Endothelial cell of umbilical vein (primary cell): ENCODE results near the gene IKZF4. TPM values are rescaled to one million over a fixed set of nuclear protein-coding genes. Genes with fewer than 3 reads are reported as not detected.
A peak's percentile ranks its signal among the peaks of the same experiment; 100 is the strongest.

Experiments
- BruUV-seq: library from RNA; stranded (reverse); fragments of 400-500 nt; replicated peaks from 2 replicates; lab custom pipeline; 2021; lab: Mats Ljungman, UMichigan
- CTCF ChIA-PET: fragments of 300-600, 350-600 bp; sonication (Branson Sonifier 250); formaldehyde crosslinking; loops from one replicate; lab custom pipeline; 2021; ENCODE audit warnings: antibody characterized with exemption, inconsistent platforms; lab: Charles Lee
- POLR2A ChIA-PET: fragments of 300-600, 350-600 bp; sonication (Branson Sonifier 250); formaldehyde crosslinking; loops from one replicate; lab custom pipeline; 2021; ENCODE audit warnings: antibody characterized with exemption, inconsistent platforms; lab: Charles Lee
- DNase-seq: peaks from one replicate; pipeline ENCODE4 v3.0.0-alpha.2; 2011; ENCODE audit warnings: low read depth, low spot score
- FAIRE-seq: peaks from 2 replicates; lab custom pipeline; 2011; peaks lifted over from hg19 to GRCh38; lab: Jason Lieb, UNC
- H2AFZ ChIP-seq: 2 replicates; pipeline ENCODE4 v1.6.0; 2012; ENCODE audit warnings: low read depth, low read length, control low read depth, inconsistent platforms
- H3K27ac ChIP-seq: 2 replicates; pipeline ENCODE4 v1.5.1; 2011; ENCODE audit warnings: low read depth, mild to moderate bottlenecking, control low read depth, low read length, moderate library complexity; ENCODE audit not compliant: insufficient read depth
- H3K27me3 ChIP-seq, 2 experiments: 2 replicates each; pipeline versions ENCODE4 v1.6.0 to v1.6.1; 2011; ENCODE audit warnings: low read length in 2 of 2, mixed read lengths in 1 of 2; ENCODE audit not compliant: control insufficient read depth in 2 of 2, insufficient read depth in 2 of 2
- H3K36me3 ChIP-seq, 2 experiments: 2 replicates in 1 of 2; 3 replicates in 1 of 2; pipeline ENCODE4 v1.5.1; 2011; ENCODE audit warnings: low read length in 2 of 2, mild to moderate bottlenecking in 1 of 2, moderate library complexity in 1 of 2; ENCODE audit not compliant: control insufficient read depth in 2 of 2, insufficient read depth in 2 of 2; ENCODE audit errors: extremely low read depth in 1 of 2
- H3K4me1 ChIP-seq: 3 replicates; pipeline ENCODE4 v1.5.1; 2011; ENCODE audit warnings: mild to moderate bottlenecking, low read length; ENCODE audit not compliant: control insufficient read depth, insufficient read depth; ENCODE audit errors: extremely low read depth
- H3K4me2 ChIP-seq: 2 replicates; pipeline ENCODE4 v1.6.1; 2011; ENCODE audit warnings: low read length, control low read depth, mixed read lengths; ENCODE audit not compliant: insufficient read depth
- H3K4me3 ChIP-seq, 3 experiments: fragments of 200-600 bp in 1 of 3; sonication (generic), shearing (Covaris generic) in 1 of 3; replicated peaks in 1 of 3; 2 replicates each; pipeline ENCODE4 v1.5.1; 2011 to 2016; ENCODE audit warnings: control low read depth in 3 of 3, low read length in 3 of 3, mild to moderate bottlenecking in 2 of 3, inconsistent platforms in 1 of 3, low read depth in 1 of 3, moderate library complexity in 1 of 3; ENCODE audit not compliant: insufficient read depth in 1 of 3
- H3K79me2 ChIP-seq: 2 replicates; pipeline ENCODE4 v1.6.0; 2012; ENCODE audit warnings: low read length, inconsistent platforms; ENCODE audit not compliant: control insufficient read depth, insufficient read depth
- H3K9ac ChIP-seq: replicated peaks from 2 replicates; pipeline ENCODE3; 2011; ENCODE audit warnings: low read length, control low read depth; ENCODE audit not compliant: insufficient read depth; ENCODE audit errors: extremely low read depth
- H3K9me1 ChIP-seq: replicated peaks from 3 replicates; pipeline ENCODE4 v1.6.0; 2011; ENCODE audit warnings: mild to moderate bottlenecking, low read length; ENCODE audit not compliant: control insufficient read depth, insufficient read depth; ENCODE audit errors: extremely low read depth
- H3K9me3 ChIP-seq: replicated peaks from 2 replicates; pipeline ENCODE4 v1.5.1; 2012; ENCODE audit warnings: low read length, inconsistent platforms; ENCODE audit not compliant: control insufficient read depth, insufficient read depth
- H4K20me1 ChIP-seq: replicated peaks from 2 replicates; pipeline ENCODE3; 2011; ENCODE audit warnings: mild to moderate bottlenecking, low read length; ENCODE audit not compliant: control insufficient read depth, insufficient read depth; ENCODE audit errors: extremely low read depth
- EZH2 ChIP-seq: IDR thresholded peaks from 2 replicates; pipeline ENCODE4 v1.6.1; 2012; ENCODE audit warnings: borderline replicate concordance, low read depth, mild to moderate bottlenecking, moderate library complexity, low read length, inconsistent platforms; ENCODE audit not compliant: severe bottlenecking
- FOS ChIP-seq: IDR thresholded peaks from 2 replicates; pipeline ENCODE4 v1.6.1; 2011; ENCODE audit warnings: mild to moderate bottlenecking, low read length, moderate library complexity, borderline replicate concordance; ENCODE audit not compliant: insufficient read depth
- GATA2 ChIP-seq: IDR thresholded peaks from 2 replicates; pipeline ENCODE4 v1.7.0; 2011; ENCODE audit warnings: low read depth, mild to moderate bottlenecking, moderate library complexity, mixed read lengths, low read length; ENCODE audit not compliant: insufficient read length, insufficient read depth
- JUN ChIP-seq: IDR thresholded peaks from 2 replicates; pipeline ENCODE4 v1.6.1; 2011; ENCODE audit warnings: borderline replicate concordance, low read depth; ENCODE audit not compliant: insufficient read length, insufficient read depth
- MYC ChIP-seq: IDR thresholded peaks from one replicate; pipeline ENCODE4 v1.6.1; 2011; ENCODE audit warnings: mild to moderate bottlenecking, low read depth, low read length
- POLR2A ChIP-seq: IDR thresholded peaks from 2 replicates; pipeline ENCODE4 v1.6.1; 2012; ENCODE audit warnings: low read depth, mild to moderate bottlenecking, control low read depth, low read length
- POLR2AphosphoS5 ChIP-seq: IDR thresholded peaks from 2 replicates; pipeline ENCODE4 v1.6.1; 2012; ENCODE audit warnings: low read depth, mild to moderate bottlenecking, control low read depth, low read length, moderate library complexity; ENCODE audit not compliant: insufficient read depth
- dilution Hi-C: fragments of 300-500 bp; cut with MboI; formaldehyde crosslinking; loops from one replicate; pipeline ENCODE4 v1.15.0; 2019; ENCODE audit warnings: low sequenced_read_pairs; ENCODE audit not compliant: extremely low pct_ligation_motif_present
- intact Hi-C: fragments of 100-400 bp; cut with micrococcal nuclease; formaldehyde crosslinking; loops from one replicate; pipeline ENCODE4 v1.10.0; 2022
- polyA plus RNA-seq, 4 experiments: library from polyadenylated mRNA; depleted of rRNA in 3 of 4; stranded (reverse) in 3 of 4; unstranded in 1 of 4; fragments of >200 nt; gene quantifications; 2 replicates each; pipeline versions ENCODE4 v1.2.1 to v1.2.3, GENCODE V29; 2011 to 2012; ENCODE audit warnings: missing spikeins in 1 of 4
- total RNA-seq: library from RNA; stranded (reverse); gene quantifications from 2 replicates; pipeline ENCODE4 v1.2.3, GENCODE V29; 2021
- TF ChIP-seq, protein P1 (sequence below), 2 donors: IDR thresholded peaks; 1 replicate in 1 of 2; 2 replicates in 1 of 2; pipeline ENCODE4 v1.5.1; 2011; ENCODE audit warnings: low read length in 2 of 2, mild to moderate bottlenecking in 2 of 2, moderate library complexity in 2 of 2, control low read depth in 1 of 2, inconsistent platforms in 1 of 2, low read depth in 1 of 2; ENCODE audit not compliant: insufficient read depth in 1 of 2; ENCODE audit errors: extremely low read depth in 1 of 2
- TF ChIP-seq, protein P2 (sequence below): IDR thresholded peaks from 2 replicates; pipeline ENCODE4 v1.6.1; 2011; ENCODE audit not compliant: insufficient read depth, insufficient read length

Gene IKZF4
- total and polyA plus RNA-seq, 2 donors (not counting 3 experiments of a cell fraction or from before 2014, with no cell fraction given) = 3.4 to 5.4 TPM

DNA sequence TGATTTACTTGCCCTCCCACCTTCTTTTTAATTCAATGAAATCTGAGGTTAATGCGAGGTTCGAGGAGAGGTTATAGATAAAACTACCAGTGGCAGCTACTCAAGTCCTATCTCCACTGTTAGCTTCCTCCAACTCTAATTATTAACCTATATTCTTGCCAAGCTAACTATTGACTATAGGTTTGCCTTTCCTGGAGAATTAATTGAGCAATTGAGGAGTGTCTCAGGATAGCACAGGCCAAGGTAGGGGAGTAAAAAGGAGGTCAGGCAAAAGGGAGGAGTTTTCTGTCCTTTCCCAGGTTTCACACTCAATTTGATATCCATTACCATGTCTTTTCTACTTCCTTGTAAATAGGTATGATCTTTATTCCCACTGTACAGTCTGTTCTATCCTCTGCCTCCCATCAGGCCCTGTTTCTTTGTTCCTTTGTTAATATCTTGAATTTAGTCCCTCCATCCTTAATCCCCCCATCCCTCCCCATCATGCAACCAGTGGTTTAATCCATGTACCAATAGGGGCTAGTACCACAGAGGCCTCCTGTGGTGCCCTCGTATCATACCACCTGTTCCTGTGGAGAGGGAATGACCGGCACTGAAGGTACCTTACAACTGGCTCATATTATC lies 27.5 kb upstream of the IKZF4 start:
- Histone ChIP-seq H3K36me3 (peaks cover 20 to 29% of the 10 kb centered on the region in 2 experiments), H3K9me1 (no peaks in the 10 kb centered on the region), H3K9ac (no peak overlapping the region), H3K79me2 (no peaks in the 10 kb centered on the region), H3K9me3 (no peaks in the 10 kb centered on the region), H3K4me3 (no peak overlapping the region), H3K4me2 (no peak overlapping the region), H3K4me1 (peaks cover 10% of the 10 kb centered on the region), H4K20me1 (no peaks in the 10 kb centered on the region), H3K27ac (no peak overlapping the region), H2AFZ (no peak overlapping the region), H3K27me3 (no peaks in the 10 kb centered on the region)
- DNase-seq = no peak
- POLR2A ChIA-PET = no interaction called here
- CTCF ChIA-PET = interaction anchor here (1.0 to 7.7 kb wide), 2 partner anchors 21 to 35 kb away, joined by 4 to 295 read pairs; no protein-coding TSS in a partner anchor
- TSS peak; percentile 14 for BruUV-seq
- intact Hi-C loops (no loop called here), dilution Hi-C loops (no loop called here)
- no peak for TF ChIP-seq FOS
- no peak for TF ChIP-seq POLR2A
- no peak for TF ChIP-seq JUN
- no peak for TF ChIP-seq GATA2
- TF ChIP-seq, protein P1, sequence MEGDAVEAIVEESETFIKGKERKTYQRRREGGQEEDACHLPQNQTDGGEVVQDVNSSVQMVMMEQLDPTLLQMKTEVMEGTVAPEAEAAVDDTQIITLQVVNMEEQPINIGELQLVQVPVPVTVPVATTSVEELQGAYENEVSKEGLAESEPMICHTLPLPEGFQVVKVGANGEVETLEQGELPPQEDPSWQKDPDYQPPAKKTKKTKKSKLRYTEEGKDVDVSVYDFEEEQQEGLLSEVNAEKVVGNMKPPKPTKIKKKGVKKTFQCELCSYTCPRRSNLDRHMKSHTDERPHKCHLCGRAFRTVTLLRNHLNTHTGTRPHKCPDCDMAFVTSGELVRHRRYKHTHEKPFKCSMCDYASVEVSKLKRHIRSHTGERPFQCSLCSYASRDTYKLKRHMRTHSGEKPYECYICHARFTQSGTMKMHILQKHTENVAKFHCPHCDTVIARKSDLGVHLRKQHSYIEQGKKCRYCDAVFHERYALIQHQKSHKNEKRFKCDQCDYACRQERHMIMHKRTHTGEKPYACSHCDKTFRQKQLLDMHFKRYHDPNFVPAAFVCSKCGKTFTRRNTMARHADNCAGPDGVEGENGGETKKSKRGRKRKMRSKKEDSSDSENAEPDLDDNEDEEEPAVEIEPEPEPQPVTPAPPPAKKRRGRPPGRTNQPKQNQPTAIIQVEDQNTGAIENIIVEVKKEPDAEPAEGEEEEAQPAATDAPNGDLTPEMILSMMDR (IDR thresholded peaks at IDR 0.05; ENCODE audit: extremely low read depth in 1 of 2, insufficient read depth in 1 of 2, low read depth in 1 of 2, low read length in 2 of 2) = no peak
- TF ChIP-seq, protein P2, sequence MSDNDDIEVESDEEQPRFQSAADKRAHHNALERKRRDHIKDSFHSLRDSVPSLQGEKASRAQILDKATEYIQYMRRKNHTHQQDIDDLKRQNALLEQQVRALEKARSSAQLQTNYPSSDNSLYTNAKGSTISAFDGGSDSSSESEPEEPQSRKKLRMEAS = no peak
- TF ChIP-seq MYC = no peak
- TF ChIP-seq POLR2AphosphoS5 = no peak
- no peak for TF ChIP-seq EZH2
- FAIRE-seq = no peak
